ENCODE results near the gene TMEM220. TPM values are rescaled to one million over a fixed set of nuclear protein-coding genes. Genes with fewer than 3 reads are reported as not detected.

Gene TMEM220
- total and polyA plus RNA-seq, 9 of the 15 experiments (the other 6 are each of a cell fraction or from before 2014, with no cell fraction given): not detected

DNA sequence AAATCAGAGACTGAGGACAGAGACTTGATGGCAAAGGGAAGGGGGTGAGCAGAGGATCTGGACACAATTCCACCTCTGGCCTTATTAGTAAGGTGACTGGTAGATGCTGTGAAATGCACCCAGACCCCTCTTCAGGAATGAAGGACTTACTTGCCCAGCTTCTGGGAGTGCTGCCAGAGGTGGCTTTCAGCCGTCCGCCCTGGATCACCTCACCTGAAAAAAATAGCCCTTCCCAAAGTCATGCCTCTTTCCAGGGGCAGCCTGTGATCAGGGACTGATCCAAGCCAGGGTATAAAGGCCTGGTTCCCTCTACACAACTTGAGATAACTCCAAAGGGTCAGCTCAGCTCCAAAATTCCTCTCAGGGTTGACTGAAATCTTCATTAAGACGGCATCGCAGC lies 20.4 kb upstream of the TMEM220 start (continued):
- TF ChIP-seq, protein P1, sequence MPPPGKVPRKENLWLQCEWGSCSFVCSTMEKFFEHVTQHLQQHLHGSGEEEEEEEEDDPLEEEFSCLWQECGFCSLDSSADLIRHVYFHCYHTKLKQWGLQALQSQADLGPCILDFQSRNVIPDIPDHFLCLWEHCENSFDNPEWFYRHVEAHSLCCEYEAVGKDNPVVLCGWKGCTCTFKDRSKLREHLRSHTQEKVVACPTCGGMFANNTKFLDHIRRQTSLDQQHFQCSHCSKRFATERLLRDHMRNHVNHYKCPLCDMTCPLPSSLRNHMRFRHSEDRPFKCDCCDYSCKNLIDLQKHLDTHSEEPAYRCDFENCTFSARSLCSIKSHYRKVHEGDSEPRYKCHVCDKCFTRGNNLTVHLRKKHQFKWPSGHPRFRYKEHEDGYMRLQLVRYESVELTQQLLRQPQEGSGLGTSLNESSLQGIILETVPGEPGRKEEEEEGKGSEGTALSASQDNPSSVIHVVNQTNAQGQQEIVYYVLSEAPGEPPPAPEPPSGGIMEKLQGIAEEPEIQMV (tag; conservative IDR thresholded peaks at IDR 0.05; ENCODE audit: low read depth): no peak
- TF ChIP-seq DDX20 (tag; IDR thresholded peaks at IDR 0.05; ENCODE audit: low read depth): no peak
- TF ChIP-seq SMC3 (conservative IDR thresholded peaks at IDR 0.05; ENCODE audit: insufficient read depth, low read depth, low read length): no peak
- TF ChIP-seq CTBP1 (IDR thresholded peaks at IDR 0.05; ENCODE audit: borderline replicate concordance): no peak

DNA sequence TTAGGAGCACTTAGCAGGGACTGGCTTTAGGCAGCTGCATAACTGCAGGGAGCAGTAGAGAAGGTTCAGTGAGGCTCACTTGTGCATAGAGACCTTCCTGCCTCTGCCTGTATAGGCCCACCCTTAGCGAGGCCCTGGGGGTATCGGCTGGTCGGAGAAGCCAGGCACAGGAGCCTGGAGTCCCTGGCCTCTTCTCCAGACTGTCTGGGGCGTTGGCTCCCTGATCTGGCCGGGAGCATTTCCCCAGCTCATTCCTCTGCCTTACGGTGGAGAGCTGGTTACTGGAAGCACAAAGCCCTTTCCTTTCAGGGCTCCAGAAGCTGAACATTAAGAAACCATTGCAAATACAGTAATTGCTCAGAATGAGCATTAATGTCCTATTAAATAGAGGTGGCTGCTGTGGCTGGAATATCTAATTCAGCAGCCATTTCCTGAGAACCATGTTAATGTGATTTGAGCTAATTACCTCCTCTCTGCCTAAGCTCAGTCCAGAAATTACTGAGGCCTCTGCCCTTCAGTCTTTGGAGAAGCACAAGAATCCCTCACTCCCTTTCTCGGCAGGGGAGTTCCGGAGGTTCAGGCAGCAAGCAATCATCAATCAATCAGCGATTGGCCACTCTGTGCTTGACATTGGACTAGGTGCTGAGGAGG lies 18.8 kb upstream of the TMEM220 start:
- CTCF ChIA-PET (ENCODE audit: low intra/inter-chr PET ratio): no interaction called here
- DNase-seq (ENCODE audit: extremely low read depth in 1 of 4, low spot score in 3 of 4) (no peak), FAIRE-seq (no peak), ATAC-seq (no peak)
- Histone ChIP-seq H3K9me3 (replicated peaks; ENCODE audit: control insufficient read depth, insufficient read depth, low read depth, low read length) (no peaks in the 10 kb centered on the region), H2AFZ (ENCODE audit: low read depth, low read length) (no peak overlapping the region), H3K4me3 (no peak overlapping the region), H3K27ac (ENCODE audit: extremely low read depth, low read depth, low read length) (no peak overlapping the region), H4K20me1 (replicated peaks; ENCODE audit: control insufficient read depth, insufficient read depth, low read length) (no peaks in the 10 kb centered on the region), H3K27me3 (ENCODE audit: control insufficient read depth in 2 of 2, insufficient read depth in 2 of 2, low read length in 2 of 2) (peaks cover 0 to 10% of the 10 kb centered on the region in 2 experiments; a peak in 1 of 5 replicates), H3K9ac (ENCODE audit: insufficient read depth in 1 of 2, low read depth in 2 of 2, low read length in 2 of 2) (no peak overlapping the region), H3K79me2 (ENCODE audit: control insufficient read depth, insufficient read depth, low read length) (no peaks in the 10 kb centered on the region), H3K4me1 (replicated peaks in 1 of 2; ENCODE audit: control insufficient read depth in 2 of 2, insufficient read depth in 2 of 2, low read length in 2 of 2) (no peaks in the 10 kb centered on the region), H3K9me1 (ENCODE audit: control insufficient read depth, insufficient read depth, low read length) (no peaks in the 10 kb centered on the region), H3K36me3 (ENCODE audit: control insufficient read depth, insufficient read depth, low read length) (no peaks in the 10 kb centered on the region), H3K4me2 (ENCODE audit: insufficient read depth, low read length) (no peak overlapping the region)
- in situ Hi-C loops (cut with MboI) (no loop called here), intact Hi-C loops (cut with micrococcal nuclease) (no loop called here)
- 1% methylated on average over 8 of the region's 9 CpGs for WGBS (ENCODE audit: insufficient coverage, low coverage, missing lambda C conversion rate)
- no TSS peak for BruUV-seq (replicated peaks)
- POLR2A ChIA-PET: interaction anchor here (0.8 to 1.1 kb wide), 2 partner anchors 11 to 13 kb away, joined by 3 to 4 read pairs; no protein-coding TSS in a partner anchor
- TF ChIP-seq PTRF (tag; IDR thresholded peaks at IDR 0.05): no peak
- TF ChIP-seq CBX2 (IDR thresholded peaks at IDR 0.05; ENCODE audit: insufficient read depth, low read length, poor library complexity, severe bottlenecking): no peak
- TF ChIP-seq, protein P2, sequence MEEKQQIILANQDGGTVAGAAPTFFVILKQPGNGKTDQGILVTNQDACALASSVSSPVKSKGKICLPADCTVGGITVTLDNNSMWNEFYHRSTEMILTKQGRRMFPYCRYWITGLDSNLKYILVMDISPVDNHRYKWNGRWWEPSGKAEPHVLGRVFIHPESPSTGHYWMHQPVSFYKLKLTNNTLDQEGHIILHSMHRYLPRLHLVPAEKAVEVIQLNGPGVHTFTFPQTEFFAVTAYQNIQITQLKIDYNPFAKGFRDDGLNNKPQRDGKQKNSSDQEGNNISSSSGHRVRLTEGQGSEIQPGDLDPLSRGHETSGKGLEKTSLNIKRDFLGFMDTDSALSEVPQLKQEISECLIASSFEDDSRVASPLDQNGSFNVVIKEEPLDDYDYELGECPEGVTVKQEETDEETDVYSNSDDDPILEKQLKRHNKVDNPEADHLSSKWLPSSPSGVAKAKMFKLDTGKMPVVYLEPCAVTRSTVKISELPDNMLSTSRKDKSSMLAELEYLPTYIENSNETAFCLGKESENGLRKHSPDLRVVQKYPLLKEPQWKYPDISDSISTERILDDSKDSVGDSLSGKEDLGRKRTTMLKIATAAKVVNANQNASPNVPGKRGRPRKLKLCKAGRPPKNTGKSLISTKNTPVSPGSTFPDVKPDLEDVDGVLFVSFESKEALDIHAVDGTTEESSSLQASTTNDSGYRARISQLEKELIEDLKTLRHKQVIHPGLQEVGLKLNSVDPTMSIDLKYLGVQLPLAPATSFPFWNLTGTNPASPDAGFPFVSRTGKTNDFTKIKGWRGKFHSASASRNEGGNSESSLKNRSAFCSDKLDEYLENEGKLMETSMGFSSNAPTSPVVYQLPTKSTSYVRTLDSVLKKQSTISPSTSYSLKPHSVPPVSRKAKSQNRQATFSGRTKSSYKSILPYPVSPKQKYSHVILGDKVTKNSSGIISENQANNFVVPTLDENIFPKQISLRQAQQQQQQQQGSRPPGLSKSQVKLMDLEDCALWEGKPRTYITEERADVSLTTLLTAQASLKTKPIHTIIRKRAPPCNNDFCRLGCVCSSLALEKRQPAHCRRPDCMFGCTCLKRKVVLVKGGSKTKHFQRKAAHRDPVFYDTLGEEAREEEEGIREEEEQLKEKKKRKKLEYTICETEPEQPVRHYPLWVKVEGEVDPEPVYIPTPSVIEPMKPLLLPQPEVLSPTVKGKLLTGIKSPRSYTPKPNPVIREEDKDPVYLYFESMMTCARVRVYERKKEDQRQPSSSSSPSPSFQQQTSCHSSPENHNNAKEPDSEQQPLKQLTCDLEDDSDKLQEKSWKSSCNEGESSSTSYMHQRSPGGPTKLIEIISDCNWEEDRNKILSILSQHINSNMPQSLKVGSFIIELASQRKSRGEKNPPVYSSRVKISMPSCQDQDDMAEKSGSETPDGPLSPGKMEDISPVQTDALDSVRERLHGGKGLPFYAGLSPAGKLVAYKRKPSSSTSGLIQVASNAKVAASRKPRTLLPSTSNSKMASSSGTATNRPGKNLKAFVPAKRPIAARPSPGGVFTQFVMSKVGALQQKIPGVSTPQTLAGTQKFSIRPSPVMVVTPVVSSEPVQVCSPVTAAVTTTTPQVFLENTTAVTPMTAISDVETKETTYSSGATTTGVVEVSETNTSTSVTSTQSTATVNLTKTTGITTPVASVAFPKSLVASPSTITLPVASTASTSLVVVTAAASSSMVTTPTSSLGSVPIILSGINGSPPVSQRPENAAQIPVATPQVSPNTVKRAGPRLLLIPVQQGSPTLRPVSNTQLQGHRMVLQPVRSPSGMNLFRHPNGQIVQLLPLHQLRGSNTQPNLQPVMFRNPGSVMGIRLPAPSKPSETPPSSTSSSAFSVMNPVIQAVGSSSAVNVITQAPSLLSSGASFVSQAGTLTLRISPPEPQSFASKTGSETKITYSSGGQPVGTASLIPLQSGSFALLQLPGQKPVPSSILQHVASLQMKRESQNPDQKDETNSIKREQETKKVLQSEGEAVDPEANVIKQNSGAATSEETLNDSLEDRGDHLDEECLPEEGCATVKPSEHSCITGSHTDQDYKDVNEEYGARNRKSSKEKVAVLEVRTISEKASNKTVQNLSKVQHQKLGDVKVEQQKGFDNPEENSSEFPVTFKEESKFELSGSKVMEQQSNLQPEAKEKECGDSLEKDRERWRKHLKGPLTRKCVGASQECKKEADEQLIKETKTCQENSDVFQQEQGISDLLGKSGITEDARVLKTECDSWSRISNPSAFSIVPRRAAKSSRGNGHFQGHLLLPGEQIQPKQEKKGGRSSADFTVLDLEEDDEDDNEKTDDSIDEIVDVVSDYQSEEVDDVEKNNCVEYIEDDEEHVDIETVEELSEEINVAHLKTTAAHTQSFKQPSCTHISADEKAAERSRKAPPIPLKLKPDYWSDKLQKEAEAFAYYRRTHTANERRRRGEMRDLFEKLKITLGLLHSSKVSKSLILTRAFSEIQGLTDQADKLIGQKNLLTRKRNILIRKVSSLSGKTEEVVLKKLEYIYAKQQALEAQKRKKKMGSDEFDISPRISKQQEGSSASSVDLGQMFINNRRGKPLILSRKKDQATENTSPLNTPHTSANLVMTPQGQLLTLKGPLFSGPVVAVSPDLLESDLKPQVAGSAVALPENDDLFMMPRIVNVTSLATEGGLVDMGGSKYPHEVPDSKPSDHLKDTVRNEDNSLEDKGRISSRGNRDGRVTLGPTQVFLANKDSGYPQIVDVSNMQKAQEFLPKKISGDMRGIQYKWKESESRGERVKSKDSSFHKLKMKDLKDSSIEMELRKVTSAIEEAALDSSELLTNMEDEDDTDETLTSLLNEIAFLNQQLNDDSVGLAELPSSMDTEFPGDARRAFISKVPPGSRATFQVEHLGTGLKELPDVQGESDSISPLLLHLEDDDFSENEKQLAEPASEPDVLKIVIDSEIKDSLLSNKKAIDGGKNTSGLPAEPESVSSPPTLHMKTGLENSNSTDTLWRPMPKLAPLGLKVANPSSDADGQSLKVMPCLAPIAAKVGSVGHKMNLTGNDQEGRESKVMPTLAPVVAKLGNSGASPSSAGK (IDR thresholded peaks at IDR 0.05): no peak

Measured in K562 (cell line).